GM23248 (cell line): Measurements from ENCODE around the gene CCDC107.

Experiments
- EZH2 ChIP-seq: fragments of 200-600 bp; sonication (generic); IDR thresholded peaks from 2 replicates; pipeline ENCODE4 v1.6.1; 2018; ENCODE audit warnings: antibody characterized with exemption, mild to moderate bottlenecking; ENCODE audit not compliant: insufficient read depth, poor library complexity, severe bottlenecking
- EZH2phosphoT487 ChIP-seq: fragments of 200-600 bp; sonication (generic); IDR thresholded peaks from 2 replicates; pipeline ENCODE4 v1.6.1; 2018; ENCODE audit warnings: antibody characterized with exemption, moderate library complexity, mild to moderate bottlenecking, low read depth; ENCODE audit not compliant: insufficient read depth

GRCh38 chr9:35700942-35701341 lies 42.9 kb downstream of the CCDC107 start:
- TF ChIP-seq EZH2: no peak
- no peak for TF ChIP-seq EZH2phosphoT487
